ENCODE data around the gene FRRS1.

FRRS1 gene

GRCh38 chr1:99776120-99776519, 9.7 kb upstream of the FRRS1 start:
- DNase-seq (no peak), ATAC-seq (ENCODE audit: insufficient read depth, low read depth) (no peak)
- H2AFZ ChIP-seq (ENCODE audit: low read depth, low read length), result 0 out of 2 replicates have a peak overlapping the region, but pooled peaks have one; percentile 5
- no peaks in the 10 kb centered on the region for H3K4me1 ChIP-seq (ENCODE audit: insufficient read depth, low read length)
- H4K20me1 ChIP-seq (ENCODE audit: insufficient read depth, low read length), result no peaks in the 10 kb centered on the region
- H3K4me3 ChIP-seq (ENCODE audit: low read depth in 1 of 2, low read length in 2 of 2), result no peak overlapping the region
- TF ChIP-seq, protein P1, sequence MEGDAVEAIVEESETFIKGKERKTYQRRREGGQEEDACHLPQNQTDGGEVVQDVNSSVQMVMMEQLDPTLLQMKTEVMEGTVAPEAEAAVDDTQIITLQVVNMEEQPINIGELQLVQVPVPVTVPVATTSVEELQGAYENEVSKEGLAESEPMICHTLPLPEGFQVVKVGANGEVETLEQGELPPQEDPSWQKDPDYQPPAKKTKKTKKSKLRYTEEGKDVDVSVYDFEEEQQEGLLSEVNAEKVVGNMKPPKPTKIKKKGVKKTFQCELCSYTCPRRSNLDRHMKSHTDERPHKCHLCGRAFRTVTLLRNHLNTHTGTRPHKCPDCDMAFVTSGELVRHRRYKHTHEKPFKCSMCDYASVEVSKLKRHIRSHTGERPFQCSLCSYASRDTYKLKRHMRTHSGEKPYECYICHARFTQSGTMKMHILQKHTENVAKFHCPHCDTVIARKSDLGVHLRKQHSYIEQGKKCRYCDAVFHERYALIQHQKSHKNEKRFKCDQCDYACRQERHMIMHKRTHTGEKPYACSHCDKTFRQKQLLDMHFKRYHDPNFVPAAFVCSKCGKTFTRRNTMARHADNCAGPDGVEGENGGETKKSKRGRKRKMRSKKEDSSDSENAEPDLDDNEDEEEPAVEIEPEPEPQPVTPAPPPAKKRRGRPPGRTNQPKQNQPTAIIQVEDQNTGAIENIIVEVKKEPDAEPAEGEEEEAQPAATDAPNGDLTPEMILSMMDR (IDR thresholded peaks at IDR 0.05; ENCODE audit: borderline replicate concordance, extremely low read depth, low read length, poor library complexity, severe bottlenecking), result no peak
- no peak for TF ChIP-seq EZH2 (IDR thresholded peaks at IDR 0.05; ENCODE audit: borderline replicate concordance, low read depth, low read length, severe bottlenecking)
- no peaks in the 10 kb centered on the region for H3K79me2 ChIP-seq (ENCODE audit: insufficient read depth, low read length)
- H3K36me3 ChIP-seq (ENCODE audit: insufficient read depth, low read length), result no peaks in the 10 kb centered on the region
- H3K4me2 ChIP-seq (ENCODE audit: insufficient read depth, low read length), result no peak overlapping the region
- no peaks in the 10 kb centered on the region for H3K27me3 ChIP-seq (ENCODE audit: insufficient read depth, low read length, poor library complexity)
- no peaks in the 10 kb centered on the region for H3K9me3 ChIP-seq (ENCODE audit: insufficient read depth, low read length, severe bottlenecking)
- H3K9ac ChIP-seq (ENCODE audit: low read depth, low read length), result no peak overlapping the region
- no peak overlapping the region for H3K27ac ChIP-seq (ENCODE audit: low read length)

DNA sequence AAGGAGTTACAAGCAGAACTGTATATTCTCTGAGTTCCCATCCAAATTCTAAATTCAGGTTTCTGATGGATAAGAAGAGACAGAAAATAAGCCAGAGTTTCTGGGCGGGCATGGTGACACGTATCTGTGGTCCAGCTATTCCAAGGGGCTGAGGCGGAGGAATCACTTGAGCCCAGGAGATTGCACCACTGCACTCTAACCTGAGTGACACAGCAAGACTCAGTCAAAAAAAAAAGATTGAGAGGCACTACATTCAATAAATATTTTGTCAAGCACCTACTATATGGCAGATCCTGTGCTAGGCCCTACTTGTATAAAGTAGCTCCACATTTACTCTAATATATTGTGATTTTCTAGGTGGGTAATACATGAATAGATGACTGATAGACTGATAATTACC, 6.4 kb upstream of the FRRS1 start:
- no peaks in the 10 kb centered on the region for H4K20me1 ChIP-seq (ENCODE audit: insufficient read depth, low read length)
- DNase-seq (no peak), ATAC-seq (ENCODE audit: insufficient read depth, low read depth) (no peak)
- no peak overlapping the region for H3K4me3 ChIP-seq (ENCODE audit: low read depth in 1 of 2, low read length in 2 of 2)
- no peaks in the 10 kb centered on the region for H3K36me3 ChIP-seq (ENCODE audit: insufficient read depth, low read length)
- H3K79me2 ChIP-seq (ENCODE audit: insufficient read depth, low read length), result no peaks in the 10 kb centered on the region
- H2AFZ ChIP-seq (ENCODE audit: low read depth, low read length), result no peak overlapping the region
- no peaks in the 10 kb centered on the region for H3K27me3 ChIP-seq (ENCODE audit: insufficient read depth, low read length, poor library complexity)
- H3K27ac ChIP-seq (ENCODE audit: low read length), result no peak overlapping the region
- TF ChIP-seq, protein P1 (IDR thresholded peaks at IDR 0.05; ENCODE audit: borderline replicate concordance, extremely low read depth, low read length, poor library complexity, severe bottlenecking), result no peak
- no peak for TF ChIP-seq EZH2 (IDR thresholded peaks at IDR 0.05; ENCODE audit: borderline replicate concordance, low read depth, low read length, severe bottlenecking)
- no peak overlapping the region for H3K4me2 ChIP-seq (ENCODE audit: insufficient read depth, low read length)
- H3K9ac ChIP-seq (ENCODE audit: low read depth, low read length), result no peak overlapping the region
- H3K4me1 ChIP-seq (ENCODE audit: insufficient read depth, low read length), result no peaks in the 10 kb centered on the region
- H3K9me3 ChIP-seq (ENCODE audit: insufficient read depth, low read length, severe bottlenecking), result no peaks in the 10 kb centered on the region

- Histone ChIP-seq H3K27me3 (ENCODE audit: insufficient read depth, low read length, poor library complexity) (no peaks in the 10 kb centered on the region), H3K36me3 (ENCODE audit: insufficient read depth, low read length) (no peaks in the 10 kb centered on the region), H2AFZ (ENCODE audit: low read depth, low read length) (no peak overlapping the region), H3K4me1 (ENCODE audit: insufficient read depth, low read length) (peaks cover 8% of the 10 kb centered on the region), H3K79me2 (ENCODE audit: insufficient read depth, low read length) (no peaks in the 10 kb centered on the region), H4K20me1 (ENCODE audit: insufficient read depth, low read length) (no peaks in the 10 kb centered on the region), H3K27ac (ENCODE audit: low read length) (no peak overlapping the region), H3K4me3 (ENCODE audit: low read depth in 1 of 2, low read length in 2 of 2) (no peak overlapping the region), H3K9me3 (ENCODE audit: insufficient read depth, low read length, severe bottlenecking) (no peaks in the 10 kb centered on the region), H3K9ac (ENCODE audit: low read depth, low read length) (no peak overlapping the region), H3K4me2 (ENCODE audit: insufficient read depth, low read length) (no peak overlapping the region)
- no peak for TF ChIP-seq EZH2 (IDR thresholded peaks at IDR 0.05; ENCODE audit: borderline replicate concordance, low read depth, low read length, severe bottlenecking)
- TF ChIP-seq, protein P1 (IDR thresholded peaks at IDR 0.05; ENCODE audit: borderline replicate concordance, extremely low read depth, low read length, poor library complexity, severe bottlenecking), result no peak
- DNase-seq (no peak), ATAC-seq (ENCODE audit: insufficient read depth, low read depth) (no peak)
Measured at GRCh38 chr1:99771513-99771918, 5.1 kb upstream of the FRRS1 start.

Data from DND-41 (cell line).